GM12878 (cell line): ENCODE data around the gene ALDH3B2. TPM values are rescaled to one million over a fixed set of nuclear protein-coding genes. Genes with fewer than 3 reads are reported as not detected.

ENCODE experiments used
- ATAC-seq: fragments of 200-7000 bp; cut with Tn5 transposase; 3 replicates; pipeline ENCODE4 v1.9.1; 2020; ENCODE audit warnings: mild to moderate bottlenecking, moderate library complexity
- BruUV-seq: library from RNA; stranded (reverse); fragments of 400-500 nt; replicated peaks from 2 replicates; lab custom pipeline; 2021; lab: Mats Ljungman, UMichigan
- CTCF ChIA-PET: fragments of 300-600 bp; sonication (Branson Sonifier 250); formaldehyde crosslinking; extraction: SDS; loops from one replicate; lab custom pipeline; 2021; ENCODE audit warnings: inconsistent platforms; lab: Yijun Ruan, JAX
- POLR2A ChIA-PET: fragments of 350-600 bp; formaldehyde crosslinking; extraction: SDS; loops from one replicate; lab custom pipeline; 2021; ENCODE audit warnings: inconsistent platforms; lab: Charles Lee
- RAD21 ChIA-PET: fragments of 300-600 bp; sonication (Branson Sonifier 250); formaldehyde crosslinking; loops from one replicate; lab custom pipeline; 2023; ENCODE audit warnings: antibody characterized with exemption; ENCODE audit not compliant: unreplicated experiment; lab: Charles Lee
- SMC1A ChIA-PET: fragments of 300-600 bp; sonication (Branson Sonifier 250); formaldehyde crosslinking; loops from one replicate; lab custom pipeline; 2023; ENCODE audit not compliant: unreplicated experiment, uncharacterized antibody; lab: Charles Lee
- DNase-seq: peaks from one replicate; pipeline ENCODE4 v3.0.0-alpha.2; 2011; ENCODE audit warnings: low read depth, low spot score
- FAIRE-seq: peaks from 3 replicates; lab custom pipeline; 2011; peaks lifted over from hg19 to GRCh38; lab: Jason Lieb, UNC
- H2AFZ ChIP-seq: 2 replicates; pipeline ENCODE4 v1.6.0; 2011; ENCODE audit warnings: low read depth, low read length, control low read depth; ENCODE audit not compliant: control insufficient read depth
- H3K27ac ChIP-seq: 2 replicates; pipeline ENCODE4 v1.5.1; 2011; ENCODE audit warnings: control low read depth; ENCODE audit not compliant: control insufficient read depth, insufficient read depth
- H3K27me3 ChIP-seq, 2 experiments: replicated peaks in 1 of 2; 2 replicates each; pipeline versions ENCODE4 v1.6.0 to v1.6.1; 2011; ENCODE audit warnings: low read length in 1 of 2; ENCODE audit not compliant: control insufficient read depth in 2 of 2, insufficient read depth in 2 of 2
- H3K36me3 ChIP-seq, 2 experiments: 2 replicates each; pipeline ENCODE4 v1.5.1; 2011; ENCODE audit warnings: low read length in 1 of 2; ENCODE audit not compliant: control insufficient read depth in 2 of 2, insufficient read depth in 2 of 2
- H3K4me1 ChIP-seq: 2 replicates; pipeline ENCODE4 v1.6.1; 2011; ENCODE audit warnings: mild to moderate bottlenecking, low read length, moderate library complexity, mixed read lengths; ENCODE audit not compliant: control insufficient read depth, insufficient read depth
- H3K4me2 ChIP-seq: 2 replicates; pipeline ENCODE4 v1.6.0; 2011; ENCODE audit warnings: control low read depth; ENCODE audit not compliant: control insufficient read depth, insufficient read depth
- H3K4me3 ChIP-seq: fragments of 200-600 bp; sonication (generic); 2 replicates; pipeline ENCODE4 v1.5.1; 2016
- H3K79me2 ChIP-seq: 2 replicates; pipeline ENCODE4 v1.6.0; 2011; ENCODE audit warnings: low read length; ENCODE audit not compliant: control insufficient read depth, insufficient read depth
- H3K9ac ChIP-seq: 2 replicates; pipeline ENCODE4 v1.8.0; 2011; ENCODE audit warnings: low read length, control low read depth, mixed read lengths; ENCODE audit not compliant: control insufficient read depth, insufficient read depth
- H3K9me3 ChIP-seq: replicated peaks from 3 replicates; pipeline ENCODE4 v1.5.1; 2011; ENCODE audit warnings: mild to moderate bottlenecking, low read length; ENCODE audit not compliant: control insufficient read depth, insufficient read depth
- H4K20me1 ChIP-seq: 2 replicates; pipeline ENCODE4 v1.6.0; 2011; ENCODE audit not compliant: control insufficient read depth, insufficient read depth
- NFXL1 ChIP-seq: fragments of 450-650 bp; IDR thresholded peaks from 2 replicates; pipeline ENCODE4 v1.6.1; 2017; ENCODE audit warnings: antibody characterized with exemption, mild to moderate bottlenecking, borderline replicate concordance
- NKRF ChIP-seq: fragments of 450-650 bp; conservative IDR thresholded peaks from 2 replicates; pipeline ENCODE4 v1.6.1; 2017; ENCODE audit warnings: mild to moderate bottlenecking, moderate library complexity
- NR2C1 ChIP-seq: fragments of 450-650 bp; IDR thresholded peaks from 2 replicates; pipeline ENCODE4 v1.6.1; 2017; ENCODE audit warnings: antibody characterized with exemption, mild to moderate bottlenecking, moderate library complexity
- POU2F2 ChIP-seq: IDR thresholded peaks from 3 replicates; pipeline ENCODE4 v1.6.1; 2011; ENCODE audit warnings: low read depth, mild to moderate bottlenecking, low read length, borderline replicate concordance
- ZBTB33 ChIP-seq: fragments of 450-650 bp; IDR thresholded peaks from 2 replicates; pipeline ENCODE4 v1.6.1; 2017; ENCODE audit warnings: mild to moderate bottlenecking
- ZNF592 ChIP-seq: fragments of 450-650 bp; IDR thresholded peaks from 2 replicates; pipeline ENCODE4 v1.6.1; 2017; ENCODE audit warnings: mild to moderate bottlenecking, moderate library complexity
- WGBS: methylation state at CpG from one replicate; pipeline ENCODE4 v1.1.6; 2016; ENCODE audit warnings: low lambda C conversion rate; ENCODE audit not compliant: insufficient replicate concordance, insufficient coverage; ENCODE audit errors: missing lambda C conversion rate; 5-methylcytosine and 5-hydroxymethylcytosine counted together
- in situ Hi-C: fragments of 300-500 bp; cut with MboI; formaldehyde crosslinking; loops from 9 replicates; pipeline ENCODE4 v1.14.3; 2018; ENCODE audit warnings: mixed read lengths
- intact Hi-C: fragments of 100-400 bp; cut with micrococcal nuclease; formaldehyde crosslinking; loops from one replicate; pipeline ENCODE4 v1.14.2; 2022; ENCODE audit not compliant: unreplicated experiment
- polyA plus RNA-seq, 11 experiments: library from polyadenylated mRNA; depleted of rRNA in 4 of 11; unstranded in 6 of 11; stranded (reverse) in 5 of 11; fragments of >200 nt; fragmentation: Nextera tagmentation in 4 of 11; fragmentation: Illumina TruSeq in 1 of 11; extraction: Ambion mirVana in 4 of 11; extraction: Trizol in 1 of 11; gene quantifications; 1 replicate in 1 of 11; 2 replicates in 10 of 11; pipeline versions ENCODE4 v1.2.1 to v1.2.3, GENCODE V29; 2011 to 2016; ENCODE audit warnings: inconsistent platforms in 2 of 11, missing spikeins in 2 of 11, low read depth in 1 of 11
- total RNA-seq, 4 experiments: library from RNA; depleted of rRNA in 3 of 4; stranded (reverse); fragments of >200 nt in 3 of 4; fragmentation: Illumina TruSeq in 1 of 4; extraction: Trizol in 1 of 4; gene quantifications; 2 replicates each; pipeline versions ENCODE4 v1.2.1 to v1.2.3, GENCODE V29; 2013 to 2021

The ALDH3B2 gene
- total and polyA plus RNA-seq, 10 of the 15 experiments (the other 5 are each of a cell fraction or from before 2014, with no cell fraction given): 0.09 to 0.17 TPM; not detected in 8

- ChIA-PET SMC1A (interaction anchor here (1.5 kb wide), 1 partner anchor 15 kb away, joined by 3 read pairs; no protein-coding TSS in a partner anchor), RAD21 (no interaction called here), POLR2A (no interaction called here), CTCF (interaction anchor here (1.1 kb wide), 1 partner anchor 35 kb away, joined by 3 read pairs; no protein-coding TSS in a partner anchor)
- no peak overlapping the region for H3K27ac ChIP-seq
- H3K4me1 ChIP-seq: peaks cover 16% of the 10 kb centered on the region
- H3K79me2 ChIP-seq: no peaks in the 10 kb centered on the region
- ATAC-seq: no peak
- intact Hi-C loops: no loop called here
- no peak overlapping the region for H3K4me3 ChIP-seq
- no peak for TF ChIP-seq ZNF592
- no peak for TF ChIP-seq ZBTB33
- no peak for TF ChIP-seq NKRF
- no peak for TF ChIP-seq NR2C1
- TF ChIP-seq NFXL1: no peak
- TF ChIP-seq POU2F2: no peak
- no TSS peak for BruUV-seq
- no peaks in the 10 kb centered on the region for H4K20me1 ChIP-seq
- H3K4me2 ChIP-seq: no peak overlapping the region
- H3K27me3 ChIP-seq: peaks cover 0 to 2% of the 10 kb centered on the region in 2 experiments; a peak in 2 of 4 replicates
- in situ Hi-C loops: no loop called here
- no peaks in the 10 kb centered on the region for H3K9me3 ChIP-seq
- H2AFZ ChIP-seq: no peak overlapping the region
- 74% methylated on average over 22 of the region's 22 CpGs for WGBS
- no peak for FAIRE-seq
- no peak for DNase-seq
- H3K36me3 ChIP-seq: no peaks in the 10 kb centered on the region
- no peak overlapping the region for H3K9ac ChIP-seq
Observed at GRCh38 chr11:67663532-67664212, 10.8 kb downstream of the ALDH3B2 start.
